H1 (cell line): ENCODE data around the gene SLC44A1. TPM values are rescaled to one million over a fixed set of nuclear protein-coding genes. Genes with fewer than 3 reads are reported as not detected.

Experiments used
- CHD2 ChIP-seq: IDR thresholded peaks from 2 replicates; pipeline ENCODE4 v1.6.1; 2012; ENCODE audit warnings: low read length, improper control_type of control experiment
- CTCF ChIP-seq, 3 experiments: IDR thresholded peaks; 1 replicate in 2 of 3; 2 replicates in 1 of 3; pipeline versions ENCODE4 v1.5.1 to v1.6.1; 2011; ENCODE audit warnings: low read length in 3 of 3, mild to moderate bottlenecking in 3 of 3, inconsistent platforms in 2 of 3, low read depth in 1 of 3, moderate library complexity in 1 of 3; ENCODE audit not compliant: insufficient read depth in 1 of 3; ENCODE audit errors: control extremely low read depth in 1 of 3
- EP300 ChIP-seq, 2 experiments: IDR thresholded peaks; 1 replicate in 1 of 2; 2 replicates in 1 of 2; pipeline ENCODE4 v1.6.1; 2011 to 2012; ENCODE audit warnings: low read depth in 2 of 2, low read length in 2 of 2, mild to moderate bottlenecking in 2 of 2, borderline replicate concordance in 1 of 2, inconsistent platforms in 1 of 2, moderate library complexity in 1 of 2
- HDAC2 ChIP-seq, 2 experiments: fragments of 300-600 bp in 1 of 2; sonication (generic) in 1 of 2; IDR thresholded peaks; 2 replicates each; pipeline ENCODE4 v1.6.1; 2011 to 2012; ENCODE audit warnings: low read depth in 2 of 2, low read length in 2 of 2, mild to moderate bottlenecking in 2 of 2, moderate library complexity in 2 of 2, borderline replicate concordance in 1 of 2, inconsistent platforms in 1 of 2
- JUN ChIP-seq: IDR thresholded peaks from 2 replicates; pipeline ENCODE4 v1.6.1; 2011; ENCODE audit warnings: low read depth, mild to moderate bottlenecking, improper control_type of control experiment, low read length
- KDM4A ChIP-seq: IDR thresholded peaks from one replicate; pipeline ENCODE4 v1.7.1; 2012; ENCODE audit warnings: low read depth, mild to moderate bottlenecking, moderate library complexity, low read length, inconsistent platforms; ENCODE audit not compliant: severe bottlenecking
- RAD21 ChIP-seq, 2 experiments: IDR thresholded peaks in 1 of 2; conservative IDR thresholded peaks in 1 of 2; 2 replicates each; pipeline ENCODE4 v1.6.1; 2011; ENCODE audit warnings: low read depth in 2 of 2, low read length in 2 of 2, improper control_type of control experiment in 1 of 2, inconsistent platforms in 1 of 2, mild to moderate bottlenecking in 1 of 2, moderate library complexity in 1 of 2
- RBBP5 ChIP-seq: IDR thresholded peaks from 2 replicates; pipeline ENCODE4 v1.7.1; 2012; ENCODE audit warnings: low read depth, mild to moderate bottlenecking, inconsistent platforms, low read length, moderate library complexity, borderline replicate concordance
- SIN3A ChIP-seq, 2 experiments: IDR thresholded peaks in 1 of 2; conservative IDR thresholded peaks in 1 of 2; 2 replicates each; pipeline ENCODE4 v1.6.1; 2011 to 2012; ENCODE audit warnings: low read length in 2 of 2, improper control_type of control experiment in 1 of 2, low read depth in 1 of 2, mild to moderate bottlenecking in 1 of 2
- SP4 ChIP-seq: IDR thresholded peaks from 2 replicates; pipeline ENCODE4 v1.6.1; 2012; ENCODE audit warnings: low read length, inconsistent platforms
- TCF12 ChIP-seq: IDR thresholded peaks from 2 replicates; pipeline ENCODE4 v1.6.1; 2011; ENCODE audit warnings: low read depth, mild to moderate bottlenecking, low read length
- ZNF274 ChIP-seq: IDR thresholded peaks from 2 replicates; pipeline ENCODE4 v1.7.0; 2012; ENCODE audit warnings: low read length, borderline replicate concordance; ENCODE audit errors: extremely low read depth
- polyA plus RNA-seq, 7 experiments: library from polyadenylated mRNA; depleted of rRNA in 3 of 7; stranded (reverse) in 5 of 7; unstranded in 2 of 7; fragments of >200 nt in 5 of 7; fragments of 200-250 nt in 2 of 7; gene quantifications; 1 replicate in 5 of 7; 2 replicates in 1 of 7; 4 replicates in 1 of 7; pipeline versions ENCODE4 v1.2.1 to v1.2.3, GENCODE V29; 2011 to 2013; ENCODE audit warnings: missing spikeins in 2 of 7, mixed read lengths in 2 of 7
- total RNA-seq: library from RNA; stranded (reverse); fragmentation: NEBNext Ultra II Directional; extraction: Animal tissue kit (Norgen Biotek cat#: 25700); gene quantifications from 2 replicates; pipeline ENCODE4 v1.2.1, GENCODE V29; 2021

Gene SLC44A1
- total and polyA plus RNA-seq, 2 of the 8 experiments (the other 6 are each of a cell fraction or from before 2014, with no cell fraction given) = 30.5 to 71.2 TPM

- TF ChIP-seq CTCF (IDR thresholded peaks at IDR 0.05; ENCODE audit: control extremely low read depth in 1 of 3, insufficient read depth in 1 of 3, low read depth in 1 of 3, low read length in 3 of 3) (peak; percentile 51 to 89 (median 81)), SP4 (no peak), RBBP5 (no peak), EP300 (IDR thresholded peaks at IDR 0.05; ENCODE audit: borderline replicate concordance in 1 of 2, low read depth in 2 of 2, low read length in 2 of 2) (0 out of 3 replicates have a peak, but pooled peaks of 1 of the 2 experiments have one; percentile 28), TCF12 (peak; percentile 71; the same call in 1 of the 2 replicates), ZNF274 (no peak), HDAC2 (IDR thresholded peaks at IDR 0.05; ENCODE audit: borderline replicate concordance in 1 of 2, low read depth in 2 of 2, low read length in 2 of 2) (peak in 1 of 2 experiments; percentile 13; a peak in 1 of 4 replicates), KDM4A (no peak), JUN (0 out of 2 replicates have a peak, but pooled peaks have one; percentile 18), SIN3A (conservative IDR thresholded peaks at IDR 0.05 in 1 of 2, IDR thresholded peaks at IDR 0.05 in 1 of 2; ENCODE audit: low read depth in 1 of 2, low read length in 2 of 2) (0 out of 4 replicates have a peak, but pooled peaks of 1 of the 2 experiments have one; percentile 34), CHD2 (no peak), RAD21 (IDR thresholded peaks at IDR 0.05 in 1 of 2, conservative IDR thresholded peaks at IDR 0.05 in 1 of 2; ENCODE audit: low read depth in 2 of 2, low read length in 2 of 2) (peak; percentile 99)
Observed at GRCh38 chr9:105414947-105415661, 170.7 kb downstream of the SLC44A1 start (continued).
